HG03103 (cell line): ENCODE results near the gene INSRR.
A peak's percentile ranks its signal among the peaks of the same experiment; 100 is the strongest.

Experiments used
- ATAC-seq: cut with Tn5 transposase; IDR thresholded peaks from one replicate; pipeline ENCODE4 v1.9.1; 2021; ENCODE audit warnings: low read depth; ENCODE audit not compliant: unreplicated experiment

Gene INSRR

GRCh38 chr1:156894711-156895454, 36.0 kb upstream of the INSRR start:
- ATAC-seq, result no peak

DNA sequence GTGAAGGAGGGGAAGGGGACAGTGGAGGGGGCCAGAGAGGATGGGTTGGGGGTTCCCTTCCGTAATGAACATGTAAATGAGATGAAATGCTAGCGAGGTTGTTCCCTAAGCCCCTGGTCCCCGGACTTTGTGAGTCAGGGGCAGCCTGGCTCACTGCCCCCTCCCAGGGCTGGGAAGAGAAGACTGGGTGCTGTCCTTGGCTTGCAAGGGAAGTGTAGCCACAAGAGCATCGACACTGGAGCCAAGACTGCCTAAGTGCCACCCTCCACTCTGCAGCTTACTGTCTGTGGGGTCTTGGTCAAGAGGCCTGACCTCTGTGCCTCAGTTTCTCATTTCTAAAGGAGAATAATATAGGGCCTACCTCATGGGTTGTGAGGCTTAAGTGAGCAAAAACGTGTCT, 35.1 kb upstream of the INSRR start:
- no peak for ATAC-seq

DNA sequence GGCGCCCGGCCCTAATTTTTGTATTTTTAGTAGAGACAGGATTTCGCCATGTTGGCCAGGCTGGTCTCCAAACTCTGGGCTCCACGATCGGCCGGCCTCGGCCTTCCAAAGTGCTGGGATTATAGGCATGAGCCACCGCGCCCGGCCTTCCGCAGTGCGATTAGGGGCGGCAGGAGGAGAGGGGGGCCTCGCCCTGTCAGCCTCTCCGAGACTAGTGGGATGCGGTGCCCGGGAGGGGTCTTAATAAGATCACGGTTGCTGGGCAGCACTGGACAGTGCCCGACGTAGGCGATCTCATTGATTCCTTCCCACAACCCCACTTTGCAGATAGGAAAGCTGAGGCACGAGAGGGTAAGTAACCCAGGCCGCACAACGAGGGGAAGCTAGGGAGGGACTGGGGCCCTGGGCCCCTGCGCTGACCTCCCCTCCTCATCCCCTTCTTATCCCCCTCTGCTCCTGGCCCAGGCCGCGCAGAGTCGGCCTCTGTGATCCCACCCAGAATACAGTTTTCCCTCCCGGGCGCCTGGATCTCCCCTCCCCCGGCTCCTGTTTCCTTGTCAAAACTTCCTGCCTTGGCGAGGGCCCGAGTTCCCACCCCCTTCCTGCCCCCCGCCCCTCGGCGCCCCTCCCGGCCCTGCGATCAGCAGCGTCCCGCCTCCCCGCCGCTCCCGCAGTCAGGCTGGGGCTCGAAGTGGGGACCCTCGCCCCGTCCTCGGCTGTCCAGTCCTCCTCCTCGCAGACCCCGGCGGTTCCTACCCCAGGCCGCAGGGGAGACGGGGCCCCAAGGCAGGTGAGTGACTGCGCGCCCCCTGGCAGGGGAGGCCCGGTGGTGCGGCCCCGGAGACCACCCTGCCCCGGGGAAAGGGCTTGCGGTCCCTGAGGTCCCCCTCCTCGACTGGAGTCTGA, 34.4 kb upstream of the INSRR start, which contains the start of gene PEAR1:
TSS of gene PEAR1 (plus strand) at position 671 of the 906 bp plus-strand sequence. CDS start 10,209 bp downstream, outside the sequence.
- no peak for ATAC-seq

DNA sequence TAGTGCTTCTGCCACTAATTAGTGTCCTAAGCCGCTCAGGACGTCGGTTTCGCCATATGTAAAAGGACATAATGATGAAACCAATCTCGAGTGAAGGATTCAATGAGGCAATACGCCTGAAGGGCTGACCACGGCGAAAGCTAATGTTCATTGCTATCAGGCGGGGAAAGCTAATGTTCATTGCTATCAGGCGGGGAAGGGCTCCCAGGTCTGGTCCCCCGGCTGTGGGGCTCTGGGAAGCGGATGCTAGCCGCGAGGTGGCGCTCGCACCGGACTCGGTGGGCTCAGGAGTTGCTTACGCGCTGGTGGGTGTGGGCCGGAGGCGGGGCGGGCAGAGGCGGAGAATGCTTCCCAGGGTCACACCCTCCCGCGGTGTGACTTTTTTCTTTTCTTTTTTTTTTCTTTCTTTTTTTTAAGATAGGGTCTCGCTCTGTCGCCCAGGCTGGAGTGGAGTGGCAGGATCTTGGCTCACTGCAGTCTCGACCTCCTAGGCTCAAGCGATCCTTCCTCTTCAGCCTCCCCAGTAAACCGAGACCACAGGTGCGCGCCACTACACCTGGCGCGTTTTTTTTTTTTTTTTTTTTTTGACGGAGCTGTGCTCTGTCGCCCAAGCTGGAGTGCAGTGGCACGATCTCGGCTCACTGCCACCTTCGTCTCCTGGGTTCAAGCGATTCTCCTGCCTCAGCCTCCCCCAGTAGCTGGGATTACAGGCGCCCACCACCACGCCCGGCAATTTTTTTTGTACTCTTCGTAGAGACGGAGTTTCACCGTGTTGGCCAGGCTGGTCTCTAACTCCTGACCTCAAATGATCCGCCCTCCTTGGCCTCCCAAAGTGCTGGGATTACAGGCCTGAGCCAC, 33.5 kb upstream of the INSRR start:
- ATAC-seq, result peak; percentile 52

DNA sequence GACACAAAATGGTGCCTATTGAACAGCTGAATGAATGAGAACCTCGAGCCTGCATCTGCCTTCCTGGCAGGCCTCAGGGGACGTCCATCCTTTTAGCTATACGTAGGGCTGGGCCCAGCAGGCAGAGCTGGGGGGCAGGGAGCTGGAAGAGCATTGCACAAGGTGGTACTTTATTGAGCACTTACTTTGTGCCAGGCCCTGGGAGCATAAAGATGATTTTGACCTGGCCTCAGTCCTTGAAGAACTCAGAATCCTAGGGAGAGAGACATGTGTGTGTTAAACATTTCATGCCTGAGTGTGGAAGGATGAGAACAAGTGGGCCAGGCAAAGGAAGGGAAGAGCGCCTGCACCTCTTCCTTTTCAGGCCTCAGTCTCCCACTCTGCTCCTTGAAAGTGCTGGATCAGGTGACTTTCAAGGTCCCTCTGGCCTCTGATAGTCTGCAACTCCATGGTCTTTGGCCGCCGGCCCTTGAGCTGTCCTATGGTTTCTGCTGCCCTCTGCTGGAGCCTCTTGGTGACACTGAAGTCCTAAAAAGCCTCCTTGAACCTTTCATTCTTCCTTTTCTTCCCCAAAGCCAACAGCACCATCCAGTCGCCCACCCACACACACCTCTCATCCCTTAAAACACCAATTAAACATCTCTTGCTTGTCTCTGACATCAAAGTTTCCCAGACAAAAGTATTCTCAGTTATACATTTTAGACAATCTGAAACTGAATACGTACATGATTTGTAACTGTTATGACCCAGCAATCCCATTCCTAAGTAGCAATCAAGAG, 31.1 kb upstream of the INSRR start:
- no peak for ATAC-seq

GRCh38 chr1:156887734-156888133, 28.8 kb upstream of the INSRR start:
- no peak for ATAC-seq

GRCh38 chr1:156887317-156887716, 28.4 kb upstream of the INSRR start:
- ATAC-seq, result no peak

DNA sequence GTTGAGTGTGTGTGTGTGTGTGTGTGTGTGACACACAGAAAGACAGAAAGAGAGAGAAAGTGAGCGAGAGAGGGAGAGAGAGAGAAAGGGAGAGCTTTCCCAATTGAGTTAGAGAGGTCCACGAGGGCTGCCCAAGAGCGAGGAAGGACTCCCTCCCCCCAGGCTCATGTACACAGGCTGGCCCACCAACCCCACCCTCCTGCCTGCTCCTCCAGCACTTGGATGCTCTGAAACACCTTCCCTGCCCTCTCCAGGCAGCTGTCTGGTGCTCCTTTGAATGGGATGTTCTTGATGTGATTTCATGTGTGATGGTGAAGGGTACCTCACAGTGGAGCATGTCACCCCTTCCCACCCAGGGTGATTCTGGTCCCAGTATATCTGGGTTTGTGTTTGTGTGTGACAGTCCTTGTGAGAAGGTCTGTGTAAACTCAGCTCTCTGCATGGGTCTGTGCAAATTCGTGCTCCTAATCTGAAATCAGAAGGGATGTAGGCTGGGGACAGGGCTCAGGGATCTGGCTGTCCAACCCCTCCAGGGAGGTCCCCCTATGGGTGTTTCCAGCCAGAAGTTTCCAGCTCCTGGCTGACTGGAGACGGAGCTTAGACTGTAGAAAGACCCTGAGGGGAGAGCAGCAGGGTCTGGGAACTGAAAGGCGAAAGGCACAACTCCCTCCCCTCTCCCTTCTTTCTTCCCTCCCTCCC, 27.8 kb upstream of the INSRR start:
- no peak for ATAC-seq

GRCh38 chr1:156885880-156886355, 27.0 kb upstream of the INSRR start:
- no peak for ATAC-seq

DNA sequence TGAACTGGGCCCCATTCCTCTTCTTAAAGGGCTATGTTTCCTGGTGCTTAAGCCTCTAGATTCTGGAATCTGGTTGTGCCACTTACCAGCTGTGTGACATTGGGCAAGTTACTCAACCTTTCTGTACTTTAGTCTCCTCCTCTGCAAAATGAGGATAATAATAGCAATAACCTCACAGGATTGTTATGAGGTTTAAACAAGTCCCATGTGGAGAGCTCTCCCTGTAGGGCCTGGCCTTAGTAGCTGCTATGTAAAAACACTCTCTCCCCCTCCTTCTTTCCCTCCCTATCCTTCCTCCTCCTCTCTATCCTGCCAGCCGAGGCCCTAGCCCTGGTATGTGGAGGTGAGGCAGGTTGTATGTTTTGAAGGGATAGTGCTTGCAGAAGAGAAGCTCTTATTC, 26.4 kb upstream of the INSRR start:
- ATAC-seq, result no peak

GRCh38 chr1:156884560-156885184, 25.8 kb upstream of the INSRR start:
- ATAC-seq, result no peak

DNA sequence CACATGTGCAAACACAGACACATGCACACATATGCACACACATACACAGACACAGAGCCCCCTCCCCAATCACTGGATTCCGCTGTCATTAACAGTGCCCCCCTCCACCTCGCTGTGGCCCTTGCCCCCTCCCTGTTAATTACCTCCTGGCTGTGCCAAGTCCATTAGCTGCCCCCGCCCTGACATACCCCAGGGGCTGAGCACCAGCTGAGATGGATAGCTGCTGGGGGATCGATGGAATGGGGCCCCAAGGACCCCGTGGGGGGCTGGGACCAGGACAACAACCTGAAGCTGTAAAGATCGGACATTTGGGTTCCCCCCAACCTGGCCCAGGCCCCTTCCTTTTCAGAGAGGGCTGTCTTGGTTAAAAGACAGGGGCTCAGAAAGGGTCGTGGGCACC, 25.0 kb upstream of the INSRR start:
- no peak for ATAC-seq

- ATAC-seq, result no peak
These were observed 23.6 kb upstream of the INSRR start for GRCh38 chr1:156882543-156882942.

DNA sequence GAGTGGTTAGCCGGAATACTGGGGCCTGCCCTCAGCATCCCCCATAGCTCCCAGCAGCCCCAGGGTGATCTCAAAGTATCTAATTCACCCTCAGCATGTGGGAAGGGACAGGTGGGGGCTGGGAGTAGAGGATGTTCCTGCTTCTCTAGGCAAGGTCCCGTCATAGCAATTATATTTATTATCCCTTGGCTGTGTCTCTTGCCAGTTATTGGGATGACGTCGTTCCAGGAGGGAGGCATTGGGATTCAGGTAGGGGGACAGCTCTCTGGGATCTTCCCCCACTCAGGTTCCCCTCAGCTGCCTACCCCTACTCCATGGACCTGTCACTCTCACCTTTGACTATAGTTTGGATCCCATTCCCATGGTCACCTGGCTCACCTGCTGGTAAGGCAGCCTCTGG, 22.7 kb upstream of the INSRR start:
- ATAC-seq, result no peak

DNA sequence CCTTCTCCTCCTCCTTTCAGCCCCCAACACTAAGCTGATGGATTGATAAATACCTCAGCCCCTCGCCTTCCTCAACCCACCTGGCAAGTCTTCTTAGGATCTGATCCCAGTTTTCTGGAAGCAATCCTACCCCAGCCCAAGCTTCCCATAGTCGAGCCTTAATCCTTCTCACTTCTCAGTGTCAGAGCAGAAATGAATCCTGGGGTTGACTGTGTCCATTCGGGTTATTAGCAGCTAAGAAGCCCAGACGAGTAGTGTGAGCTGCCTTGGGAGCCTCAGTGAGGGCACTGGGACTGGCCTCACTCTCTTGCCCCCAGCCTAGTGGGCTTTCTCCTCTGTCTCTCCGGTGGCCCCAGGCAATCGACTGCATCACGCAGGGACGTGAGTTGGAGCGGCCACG, 22.2 kb upstream of the INSRR start:
- ATAC-seq, result no peak

DNA sequence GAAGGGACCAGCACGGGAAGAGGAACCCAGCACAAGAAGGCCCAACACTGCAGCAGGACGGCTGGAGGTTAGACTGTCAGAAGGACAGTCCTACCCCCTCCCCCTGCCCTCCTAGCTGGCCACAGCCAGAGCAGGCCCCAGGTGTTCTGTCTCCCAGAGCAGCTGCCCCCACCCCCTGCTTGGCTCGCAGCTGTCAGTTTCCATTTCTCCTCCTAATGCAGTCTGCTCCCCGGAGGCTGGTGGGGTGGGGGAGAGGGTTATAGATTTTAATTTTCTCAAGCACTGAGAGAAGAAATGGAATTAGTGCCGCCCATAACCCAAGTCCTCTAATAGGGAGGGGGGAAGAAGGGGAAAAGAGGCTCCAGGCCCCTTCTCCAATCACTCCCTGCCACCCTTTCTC, 21.6 kb upstream of the INSRR start:
- no peak for ATAC-seq

DNA sequence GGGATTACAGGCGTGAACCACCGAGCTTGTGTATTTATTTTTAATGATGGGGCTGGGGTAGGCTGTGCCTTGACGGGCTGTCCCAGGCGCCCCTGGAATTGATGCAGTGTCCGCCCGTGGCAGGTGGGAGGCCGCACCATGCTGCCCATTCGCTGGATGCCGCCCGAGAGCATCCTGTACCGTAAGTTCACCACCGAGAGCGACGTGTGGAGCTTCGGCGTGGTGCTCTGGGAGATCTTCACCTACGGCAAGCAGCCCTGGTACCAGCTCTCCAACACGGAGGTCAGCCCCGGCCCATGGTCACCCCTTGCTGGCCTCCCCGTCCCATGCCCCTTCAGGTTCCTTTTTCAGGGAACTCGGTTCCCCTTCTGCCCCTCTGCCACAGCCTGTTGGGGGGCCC, 21.0 kb upstream of the INSRR start:
- ATAC-seq, result no peak

- no peak for ATAC-seq
These were observed 18.7 kb upstream of the INSRR start for GRCh38 chr1:156877433-156878170.
